ENCODE results near the gene PIM2.

DNA sequence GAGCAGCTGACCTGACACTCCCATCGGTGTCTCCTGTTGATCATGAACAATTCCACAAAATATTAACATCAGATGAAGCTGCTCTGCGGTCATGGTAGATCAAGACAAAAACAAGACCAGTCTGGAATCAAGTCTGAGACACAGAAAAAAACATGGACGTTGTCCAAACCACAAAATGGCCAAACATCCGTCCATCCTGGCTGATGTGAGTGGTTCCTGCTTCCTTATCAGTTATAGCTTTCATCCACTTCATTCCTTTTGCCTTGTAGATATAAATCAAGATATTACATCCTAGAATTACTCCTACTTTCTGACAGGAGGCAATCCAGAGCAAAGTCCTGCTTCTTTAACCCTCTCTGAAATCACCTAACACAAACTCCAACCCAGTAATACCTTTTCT, 54.6 kb downstream of the PIM2 start:
- TF ChIP-seq GATA2 (IDR thresholded peaks at IDR 0.05; ENCODE audit: low read depth, low read length) (no peak), GATA3 (IDR thresholded peaks at IDR 0.05; ENCODE audit: low read depth, low read length) (no peak)
